RWPE1 (cell line): Measurements from ENCODE around the gene RBBP5.

Experiments used
- CTCF ChIA-PET: fragments of 350-600 bp; sonication (Branson Sonifier 250); formaldehyde crosslinking; extraction: SDS; loops from one replicate; lab custom pipeline; 2021; lab: Yijun Ruan, JAX
- POLR2A ChIA-PET: fragments of 400-600 bp; formaldehyde crosslinking; extraction: SDS; loops from one replicate; lab custom pipeline; 2020; ENCODE audit warnings: antibody characterized with exemption; ENCODE audit not compliant: low non-redundant PET; lab: Yijun Ruan, JAX
- DNase-seq: peaks from one replicate; pipeline ENCODE4 v3.0.0; 2012; ENCODE audit warnings: low spot score
- H3K27ac ChIP-seq: fragments of 450-650 bp; 2 replicates; pipeline ENCODE4 v1.5.1; 2017
- CTCF ChIP-seq: fragments of 450-650 bp; conservative IDR thresholded peaks from 2 replicates; pipeline ENCODE4 v1.5.1; 2017; ENCODE audit warnings: low read depth, mild to moderate bottlenecking

RBBP5 gene

GRCh38 chr1:205047764-205048231, 74.0 kb downstream of the RBBP5 start:
- H3K27ac ChIP-seq, result no peak overlapping the region
- ChIA-PET POLR2A (interaction anchor here (0.6 kb wide), 1 partner anchor 33 kb away, joined by 3 read pairs; no protein-coding TSS in a partner anchor), CTCF (interaction anchor here (0.6 to 2.7 kb wide), 3 partner anchors 14 to 295 kb away, joined by 3 to 20 read pairs (median 5); partner anchors contain the start of gene TMCC2)
- no peak for TF ChIP-seq CTCF
- no peak for DNase-seq

- TF ChIP-seq CTCF, result no peak
These were observed 74.9 kb downstream of the RBBP5 start for GRCh38 chr1:205046870-205047269.

GRCh38 chr1:205045146-205045545, 76.6 kb downstream of the RBBP5 start:
- DNase-seq, result no peak
- ChIA-PET POLR2A (no interaction called here), CTCF (interaction anchor here (2.3 kb wide), 1 partner anchor 16 kb away, joined by 16 read pairs; no protein-coding TSS in a partner anchor)
- no peak overlapping the region for H3K27ac ChIP-seq
- no peak for TF ChIP-seq CTCF

More at GRCh38 chr1:205046870-205047269, 74.9 kb downstream of the RBBP5 start:
- CTCF ChIA-PET, result interaction anchor here (0.6 to 2.7 kb wide), 4 partner anchors 15 to 210 kb away, joined by 3 to 20 read pairs (median 3); no protein-coding TSS in a partner anchor
- POLR2A ChIA-PET, result no interaction called here
- DNase-seq, result no peak
- H3K27ac ChIP-seq, result no peak overlapping the region

- TF ChIP-seq CTCF, result no peak
- DNase-seq, result no peak
- CTCF ChIA-PET, result interaction anchor here (0.6 to 2.3 kb wide), 2 partner anchors 17 to 55 kb away, joined by 3 to 16 read pairs; no protein-coding TSS in a partner anchor
- H3K27ac ChIP-seq, result no peak overlapping the region
- POLR2A ChIA-PET, result no interaction called here
These were observed 77.0 kb downstream of the RBBP5 start for GRCh38 chr1:205044741-205045140.

- ChIA-PET CTCF (interaction anchor here (0.6 to 2.3 kb wide), 4 partner anchors 18 to 801 kb away, joined by 3 to 16 read pairs (median 6); no protein-coding TSS in a partner anchor), POLR2A (no interaction called here)
- no peak for DNase-seq
- H3K27ac ChIP-seq, result no peak overlapping the region
- no peak for TF ChIP-seq CTCF
These were observed 77.9 kb downstream of the RBBP5 start for GRCh38 chr1:205043866-205044265.

GRCh38 chr1:205042911-205043806, 78.6 kb downstream of the RBBP5 start, which contains the start of gene CNTN2:
Gene CNTN2, plus strand, starts transcription at chr1:205043212. Its CDS starts 9,974 bp downstream, at chr1:205053186.
- TF ChIP-seq CTCF, result no peak
- POLR2A ChIA-PET, result no interaction called here
- CTCF ChIA-PET, result interaction anchor here (0.6 to 2.3 kb wide), 3 partner anchors 18 to 91 kb away, joined by 3 to 16 read pairs (median 4); no protein-coding TSS in a partner anchor
- no peak within 1 kb of the TSS for H3K27ac ChIP-seq
- no peak for DNase-seq
